SJSA1 (cell line): ENCODE results near the gene FBN1. TPM values are rescaled to one million over a fixed set of nuclear protein-coding genes. Genes with fewer than 3 reads are reported as not detected.

Experiments
- DNase-seq, 2 experiments: peaks; one replicate each; pipeline ENCODE4 v3.0.0-alpha.2; 2015 to 2020; ENCODE audit warnings: low spot score in 2 of 2, low read depth in 1 of 2
- H3K27ac ChIP-seq: fragments of 250-450 bp; sonication (Bioruptor Pico); 2 replicates; pipeline ENCODE4 v1.5.1; 2020; ENCODE audit warnings: mild to moderate bottlenecking, moderate library complexity
- H3K27me3 ChIP-seq: fragments of 250-450 bp; sonication (Bioruptor Pico); replicated peaks from 2 replicates; pipeline ENCODE4 v1.5.1; 2020; ENCODE audit warnings: mild to moderate bottlenecking, moderate library complexity
- H3K36me3 ChIP-seq: fragments of 250-450 bp; sonication (Bioruptor Pico); 2 replicates; pipeline ENCODE4 v1.5.1; 2020; ENCODE audit warnings: mild to moderate bottlenecking
- H3K4me1 ChIP-seq: fragments of 250-450 bp; sonication (Bioruptor Pico); replicated peaks from 2 replicates; pipeline ENCODE4 v1.6.1; 2021; ENCODE audit warnings: mild to moderate bottlenecking
- H3K4me3 ChIP-seq: fragments of 250-450 bp; sonication (Bioruptor Pico); 2 replicates; pipeline ENCODE4 v1.5.1; 2020; ENCODE audit warnings: mild to moderate bottlenecking
- H3K9me3 ChIP-seq: fragments of 250-450 bp; sonication (Bioruptor Pico); replicated peaks from 2 replicates; pipeline ENCODE4 v1.5.1; 2020; ENCODE audit warnings: mild to moderate bottlenecking
- total RNA-seq: library from RNA; depleted of rRNA; stranded (reverse); fragments of >200 nt; shearing (Covaris generic); gene quantifications from 2 replicates; pipeline ENCODE4 v1.2.3, GENCODE V29; 2014

FBN1 gene
- total RNA-seq, 1 experiment from 2014 or later: 352 TPM

GRCh38 chr15:48596841-48597240 is 48.7 kb downstream of the FBN1 start:
- Histone ChIP-seq H3K27ac (no peak overlapping the region), H3K9me3 (no peaks in the 10 kb centered on the region), H3K4me1 (peaks cover 16% of the 10 kb centered on the region), H3K4me3 (no peak overlapping the region), H3K36me3 (peaks cover 93% of the 10 kb centered on the region), H3K27me3 (no peaks in the 10 kb centered on the region)
- DNase-seq: no peak

- DNase-seq: no peak
- Histone ChIP-seq H3K27me3 (no peaks in the 10 kb centered on the region), H3K36me3 (peaks cover 91% of the 10 kb centered on the region), H3K9me3 (no peaks in the 10 kb centered on the region), H3K4me3 (no peak overlapping the region), H3K27ac (no peak overlapping the region), H3K4me1 (peaks cover 15% of the 10 kb centered on the region)
These were observed 49.1 kb downstream of the FBN1 start for GRCh38 chr15:48596415-48596814.

- no peak overlapping the region for H3K4me3 ChIP-seq
- H3K27me3 ChIP-seq: no peaks in the 10 kb centered on the region
- no peaks in the 10 kb centered on the region for H3K9me3 ChIP-seq
- peaks cover 20% of the 10 kb centered on the region for H3K4me1 ChIP-seq
- peaks cover 87% of the 10 kb centered on the region for H3K36me3 ChIP-seq
- DNase-seq: no peak
- no peak overlapping the region for H3K27ac ChIP-seq
These were observed 49.5 kb downstream of the FBN1 start for GRCh38 chr15:48595981-48596380.

- no peak for DNase-seq
- no peaks in the 10 kb centered on the region for H3K9me3 ChIP-seq
- peaks cover 69% of the 10 kb centered on the region for H3K36me3 ChIP-seq
- peak overlapping the region; percentile 64 for H3K27ac ChIP-seq
- no peaks in the 10 kb centered on the region for H3K27me3 ChIP-seq
- H3K4me1 ChIP-seq: peaks cover 25% of the 10 kb centered on the region
- H3K4me3 ChIP-seq: no peak overlapping the region
These were observed 52.6 kb downstream of the FBN1 start for GRCh38 chr15:48592933-48593332.

- peak in 1 of 2 experiments; percentile 58 for DNase-seq
- Histone ChIP-seq H3K9me3 (no peaks in the 10 kb centered on the region), H3K36me3 (peaks cover 67% of the 10 kb centered on the region), H3K4me3 (no peak overlapping the region), H3K27ac (peak overlapping the region; percentile 64), H3K27me3 (no peaks in the 10 kb centered on the region), H3K4me1 (peaks cover 25% of the 10 kb centered on the region)
These were observed 53.2 kb downstream of the FBN1 start for GRCh38 chr15:48592221-48592731.

GRCh38 chr15:48590723-48591122 is 54.8 kb downstream of the FBN1 start:
- Histone ChIP-seq H3K4me3 (no peak overlapping the region), H3K27ac (no peak overlapping the region; the same call in 1 of the 2 replicates), H3K9me3 (no peaks in the 10 kb centered on the region), H3K4me1 (peaks cover 25% of the 10 kb centered on the region), H3K36me3 (peaks cover 53% of the 10 kb centered on the region), H3K27me3 (no peaks in the 10 kb centered on the region)
- DNase-seq: no peak

- Histone ChIP-seq H3K4me1 (peaks cover 51% of the 10 kb centered on the region), H3K4me3 (no peak overlapping the region), H3K27ac (no peak overlapping the region; the same call in 1 of the 2 replicates), H3K36me3 (peaks cover 26% of the 10 kb centered on the region), H3K27me3 (no peaks in the 10 kb centered on the region), H3K9me3 (no peaks in the 10 kb centered on the region)
- DNase-seq: no peak
These were observed 60.5 kb downstream of the FBN1 start for GRCh38 chr15:48584812-48585563.

GRCh38 chr15:48584090-48584811 is 61.3 kb downstream of the FBN1 start:
- Histone ChIP-seq H3K9me3 (no peaks in the 10 kb centered on the region), H3K36me3 (peaks cover 26% of the 10 kb centered on the region), H3K4me1 (peaks cover 57% of the 10 kb centered on the region), H3K27me3 (no peaks in the 10 kb centered on the region), H3K27ac (peak overlapping the region; percentile 97), H3K4me3 (no peak overlapping the region)
- no peak for DNase-seq

- Histone ChIP-seq H3K36me3 (peaks cover 25% of the 10 kb centered on the region), H3K9me3 (no peaks in the 10 kb centered on the region), H3K27me3 (no peaks in the 10 kb centered on the region), H3K27ac (peak overlapping the region; percentile 97), H3K4me1 (peaks cover 64% of the 10 kb centered on the region), H3K4me3 (no peak overlapping the region)
- DNase-seq: peak; percentile 95 to 98
These were observed 62.9 kb downstream of the FBN1 start for GRCh38 chr15:48582452-48583247.

GRCh38 chr15:48581219-48581618 is 64.3 kb downstream of the FBN1 start:
- no peak for DNase-seq
- peaks cover 34% of the 10 kb centered on the region for H3K36me3 ChIP-seq
- H3K27me3 ChIP-seq: no peaks in the 10 kb centered on the region
- no peaks in the 10 kb centered on the region for H3K9me3 ChIP-seq
- H3K4me3 ChIP-seq: no peak overlapping the region
- peak overlapping the region; percentile 97 for H3K27ac ChIP-seq
- H3K4me1 ChIP-seq: peaks cover 76% of the 10 kb centered on the region

GRCh38 chr15:48580736-48581135 is 64.8 kb downstream of the FBN1 start:
- Histone ChIP-seq H3K27me3 (no peaks in the 10 kb centered on the region), H3K27ac (peak overlapping the region; percentile 97), H3K4me3 (no peak overlapping the region), H3K9me3 (no peaks in the 10 kb centered on the region), H3K36me3 (peaks cover 38% of the 10 kb centered on the region), H3K4me1 (peaks cover 76% of the 10 kb centered on the region)
- no peak for DNase-seq

- H3K4me1 ChIP-seq: peaks cover 71% of the 10 kb centered on the region
- peaks cover 42% of the 10 kb centered on the region for H3K36me3 ChIP-seq
- H3K27ac ChIP-seq: peak overlapping the region; percentile 15
- no peak for DNase-seq
- no peaks in the 10 kb centered on the region for H3K9me3 ChIP-seq
- no peak overlapping the region for H3K4me3 ChIP-seq
- H3K27me3 ChIP-seq: no peaks in the 10 kb centered on the region
These were observed 65.4 kb downstream of the FBN1 start for GRCh38 chr15:48579945-48580671.

- peaks cover 60% of the 10 kb centered on the region for H3K4me1 ChIP-seq
These were observed 66.5 kb downstream of the FBN1 start for GRCh38 chr15:48578965-48579364.

More at GRCh38 chr15:48578965-48579364, 66.5 kb downstream of the FBN1 start:
- no peak overlapping the region for H3K27ac ChIP-seq
- peaks cover 43% of the 10 kb centered on the region for H3K36me3 ChIP-seq
- no peak for DNase-seq
- H3K27me3 ChIP-seq: no peaks in the 10 kb centered on the region
- no peak overlapping the region for H3K4me3 ChIP-seq
- H3K9me3 ChIP-seq: no peaks in the 10 kb centered on the region
